ENCODE measurements around the gene UBL4B. TPM values are rescaled to one million over a fixed set of nuclear protein-coding genes. Genes with fewer than 3 reads are reported as not detected.
A peak's percentile ranks its signal among the peaks of the same experiment; 100 is the strongest.

Gene UBL4B
- total RNA-seq, 1 experiment from 2014 or later = 0.07 TPM

DNA sequence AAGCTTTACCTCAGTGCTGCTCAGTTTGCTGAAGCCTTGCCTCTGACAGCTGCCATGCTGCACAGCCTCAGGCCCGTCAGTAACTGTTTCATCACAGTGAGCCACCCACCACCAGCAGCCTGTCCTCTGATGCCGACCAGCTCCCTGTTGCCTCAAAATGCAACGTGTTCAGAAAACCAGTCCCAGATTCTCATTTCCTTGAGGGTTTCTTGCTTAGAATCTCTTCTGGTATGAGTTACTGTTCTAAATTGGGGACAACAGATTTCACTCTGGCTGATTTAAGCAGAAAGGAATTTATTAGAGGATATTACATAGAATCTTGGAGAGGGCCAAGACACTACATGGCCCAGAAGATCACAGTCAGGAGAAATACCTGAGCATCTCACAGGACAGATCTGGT, 11.0 kb downstream of the UBL4B start:
- Histone ChIP-seq H4K20me1 (ENCODE audit: low read length) (no peaks in the 10 kb centered on the region), H3K79me2 (ENCODE audit: low read length) (no peaks in the 10 kb centered on the region), H3K9me3 (ENCODE audit: low read length) (no peaks in the 10 kb centered on the region), H2AFZ (ENCODE audit: low read length) (no peak overlapping the region), H3K27me3 (ENCODE audit: low read length) (no peaks in the 10 kb centered on the region), H3K4me1 (ENCODE audit: insufficient read depth, low read length) (no peaks in the 10 kb centered on the region; the same call in 1 of the 2 replicates), H3K9me2 (replicated peaks; ENCODE audit: low read length) (no peaks in the 10 kb centered on the region), H3K4me3 (ENCODE audit: low read length) (no peak overlapping the region), H3K4me2 (ENCODE audit: low read length) (no peak overlapping the region), H3K27ac (ENCODE audit: low read length) (no peak overlapping the region), H3K9ac (ENCODE audit: low read length) (no peak overlapping the region), H3F3A (ENCODE audit: low read length, unreplicated experiment) (no peaks in the 10 kb centered on the region), H3K36me3 (ENCODE audit: low read depth, low read length) (no peaks in the 10 kb centered on the region)
- DNase-seq (peak; percentile 11), ATAC-seq (no peak)
- BruUV-seq (replicated peaks) = no TSS peak
- ChIA-PET CTCF (no interaction called here), POLR2A (ENCODE audit: unreplicated experiment) (no interaction called here)
- TF ChIP-seq EZH2phosphoT487 (IDR thresholded peaks at IDR 0.05; ENCODE audit: borderline replicate concordance, low read length) (no peak), EZH2 (IDR thresholded peaks at IDR 0.05; ENCODE audit: low read length, unreplicated experiment) (no peak)
- intact Hi-C loops (cut with micrococcal nuclease) = no loop called here

DNA sequence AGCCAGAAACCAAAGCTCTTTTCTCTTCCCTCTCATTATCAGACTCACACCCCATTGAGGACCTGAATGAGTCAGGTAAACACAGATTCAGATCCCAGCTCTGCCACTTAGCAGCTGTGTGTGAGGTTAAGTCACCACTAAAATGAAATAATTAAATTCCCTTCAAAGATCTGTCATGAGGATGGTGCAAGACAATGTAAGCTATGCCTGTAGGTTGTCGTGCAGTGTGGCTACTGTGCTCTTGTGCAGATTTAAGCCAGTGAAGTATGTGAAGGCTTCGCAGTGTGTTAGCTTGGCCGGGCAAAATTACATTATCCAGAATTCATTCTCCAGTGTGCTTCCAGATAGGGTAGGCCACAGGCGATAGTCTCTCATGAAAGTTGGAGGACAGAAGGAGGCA, 13.6 kb downstream of the UBL4B start:
- Histone ChIP-seq H3K4me3 (ENCODE audit: low read length) (no peak overlapping the region), H3K9me2 (replicated peaks; ENCODE audit: low read length) (no peaks in the 10 kb centered on the region), H3K79me2 (ENCODE audit: low read length) (no peaks in the 10 kb centered on the region), H3F3A (ENCODE audit: low read length, unreplicated experiment) (no peaks in the 10 kb centered on the region), H2AFZ (ENCODE audit: low read length) (no peak overlapping the region), H3K4me2 (ENCODE audit: low read length) (no peak overlapping the region), H3K36me3 (ENCODE audit: low read depth, low read length) (no peaks in the 10 kb centered on the region), H3K4me1 (ENCODE audit: insufficient read depth, low read length) (no peaks in the 10 kb centered on the region; the same call in 1 of the 2 replicates), H3K27ac (ENCODE audit: low read length) (no peak overlapping the region), H3K9ac (ENCODE audit: low read length) (no peak overlapping the region), H4K20me1 (ENCODE audit: low read length) (no peaks in the 10 kb centered on the region), H3K27me3 (ENCODE audit: low read length) (peaks cover 20% of the 10 kb centered on the region; the same call in 1 of the 2 replicates), H3K9me3 (ENCODE audit: low read length) (no peaks in the 10 kb centered on the region)
- DNase-seq (no peak), ATAC-seq (no peak)
- POLR2A ChIA-PET (ENCODE audit: unreplicated experiment) = no interaction called here
- CTCF ChIA-PET = no interaction called here
- no TSS peak for BruUV-seq (replicated peaks)
- intact Hi-C loops (cut with micrococcal nuclease) = no loop called here
- TF ChIP-seq EZH2 (IDR thresholded peaks at IDR 0.05; ENCODE audit: low read length, unreplicated experiment) (no peak), EZH2phosphoT487 (IDR thresholded peaks at IDR 0.05; ENCODE audit: borderline replicate concordance, low read length) (no peak)
- TF ChIP-seq, protein P1, sequence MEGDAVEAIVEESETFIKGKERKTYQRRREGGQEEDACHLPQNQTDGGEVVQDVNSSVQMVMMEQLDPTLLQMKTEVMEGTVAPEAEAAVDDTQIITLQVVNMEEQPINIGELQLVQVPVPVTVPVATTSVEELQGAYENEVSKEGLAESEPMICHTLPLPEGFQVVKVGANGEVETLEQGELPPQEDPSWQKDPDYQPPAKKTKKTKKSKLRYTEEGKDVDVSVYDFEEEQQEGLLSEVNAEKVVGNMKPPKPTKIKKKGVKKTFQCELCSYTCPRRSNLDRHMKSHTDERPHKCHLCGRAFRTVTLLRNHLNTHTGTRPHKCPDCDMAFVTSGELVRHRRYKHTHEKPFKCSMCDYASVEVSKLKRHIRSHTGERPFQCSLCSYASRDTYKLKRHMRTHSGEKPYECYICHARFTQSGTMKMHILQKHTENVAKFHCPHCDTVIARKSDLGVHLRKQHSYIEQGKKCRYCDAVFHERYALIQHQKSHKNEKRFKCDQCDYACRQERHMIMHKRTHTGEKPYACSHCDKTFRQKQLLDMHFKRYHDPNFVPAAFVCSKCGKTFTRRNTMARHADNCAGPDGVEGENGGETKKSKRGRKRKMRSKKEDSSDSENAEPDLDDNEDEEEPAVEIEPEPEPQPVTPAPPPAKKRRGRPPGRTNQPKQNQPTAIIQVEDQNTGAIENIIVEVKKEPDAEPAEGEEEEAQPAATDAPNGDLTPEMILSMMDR (conservative IDR thresholded peaks at IDR 0.05; ENCODE audit: low read depth, low read length) = no peak

DNA sequence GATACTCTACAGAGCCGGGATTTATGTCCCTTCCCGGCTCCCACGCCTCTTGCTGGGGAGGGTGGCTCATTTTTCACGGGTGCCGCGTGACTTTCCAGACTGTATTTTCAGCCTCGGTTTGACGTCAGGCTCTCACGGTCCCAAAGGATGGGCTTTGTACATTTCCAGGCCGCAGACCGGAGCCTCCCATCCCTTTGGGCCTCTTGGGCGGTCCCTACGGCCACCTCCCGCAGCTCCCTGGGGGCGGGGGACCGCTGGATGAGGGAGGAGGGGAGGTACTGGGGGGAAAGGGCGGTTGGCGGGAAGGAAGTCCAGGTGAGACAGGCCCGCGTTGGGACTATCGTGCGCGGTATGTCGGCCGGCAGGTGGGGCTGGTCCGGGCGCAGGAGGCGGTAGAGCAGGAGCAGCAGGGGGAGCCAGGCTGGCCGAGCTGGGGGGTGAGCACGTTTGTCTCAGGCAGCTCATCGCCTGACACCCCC, 17.9 kb downstream of the UBL4B start:
- ATAC-seq = no peak
- no peak overlapping the region for H3K4me3 ChIP-seq (ENCODE audit: low read length)
- H3K79me2 ChIP-seq (ENCODE audit: low read length) = no peaks in the 10 kb centered on the region
- H3K9me3 ChIP-seq (ENCODE audit: low read length) = no peaks in the 10 kb centered on the region
- intact Hi-C loops (cut with micrococcal nuclease) = no loop called here
- no peaks in the 10 kb centered on the region for H3F3A ChIP-seq (ENCODE audit: low read length, unreplicated experiment)
- no peak overlapping the region for H3K9ac ChIP-seq (ENCODE audit: low read length)
- no peaks in the 10 kb centered on the region for H3K36me3 ChIP-seq (ENCODE audit: low read depth, low read length)
- H2AFZ ChIP-seq (ENCODE audit: low read length) = no peak overlapping the region
- POLR2A ChIA-PET (ENCODE audit: unreplicated experiment) = no interaction called here
- CTCF ChIA-PET = no interaction called here
- H3K4me2 ChIP-seq (ENCODE audit: low read length) = no peak overlapping the region
- no peaks in the 10 kb centered on the region for H3K9me2 ChIP-seq (replicated peaks; ENCODE audit: low read length)
- no peak for DNase-seq
- H4K20me1 ChIP-seq (ENCODE audit: low read length) = no peaks in the 10 kb centered on the region
- no TSS peak for BruUV-seq (replicated peaks)
- TF ChIP-seq, protein P1 (conservative IDR thresholded peaks at IDR 0.05; ENCODE audit: low read depth, low read length) = no peak
- TF ChIP-seq EZH2 (IDR thresholded peaks at IDR 0.05; ENCODE audit: low read length, unreplicated experiment) = no peak
- no peak for TF ChIP-seq EZH2phosphoT487 (IDR thresholded peaks at IDR 0.05; ENCODE audit: borderline replicate concordance, low read length)
- peaks cover 20% of the 10 kb centered on the region; the same call in 1 of the 2 replicates for H3K27me3 ChIP-seq (ENCODE audit: low read length)
- no peak overlapping the region for H3K27ac ChIP-seq (ENCODE audit: low read length)
- H3K4me1 ChIP-seq (ENCODE audit: insufficient read depth, low read length) = no peaks in the 10 kb centered on the region
